Measurements from ENCODE around the gene GORASP2.

GORASP2 gene

GRCh38 chr2:170932166-170932565, 3.1 kb downstream of the GORASP2 start:
- H3K36me3 ChIP-seq (ENCODE audit: control insufficient read depth in 5 of 5, insufficient read depth in 5 of 5, low read length in 5 of 5), result peaks cover 0 to 10% (median under 1%) of the 10 kb centered on the region in 5 donors
- H3K4me3 ChIP-seq (ENCODE audit: low read depth in 1 of 5, low read length in 5 of 5), result no peak overlapping the region
- no peaks in the 10 kb centered on the region for H3K9me3 ChIP-seq (ENCODE audit: control insufficient read depth in 5 of 5, low read length in 5 of 5)
- H3K27me3 ChIP-seq (ENCODE audit: control insufficient read depth in 5 of 5, insufficient read depth in 4 of 5, low read length in 5 of 5), result no peaks in the 10 kb centered on the region
- H3K9ac ChIP-seq (ENCODE audit: low read length in 5 of 5), result peak overlapping the region in 1 of 5 donors; percentile 2
- H3K4me1 ChIP-seq (ENCODE audit: control insufficient read depth in 5 of 5, insufficient read depth in 5 of 5, low read length in 5 of 5), result peaks cover 7 to 27% (median 26%) of the 10 kb centered on the region in 5 donors
- H3K27ac ChIP-seq (ENCODE audit: low read depth, low read length), result no peak overlapping the region

DNA sequence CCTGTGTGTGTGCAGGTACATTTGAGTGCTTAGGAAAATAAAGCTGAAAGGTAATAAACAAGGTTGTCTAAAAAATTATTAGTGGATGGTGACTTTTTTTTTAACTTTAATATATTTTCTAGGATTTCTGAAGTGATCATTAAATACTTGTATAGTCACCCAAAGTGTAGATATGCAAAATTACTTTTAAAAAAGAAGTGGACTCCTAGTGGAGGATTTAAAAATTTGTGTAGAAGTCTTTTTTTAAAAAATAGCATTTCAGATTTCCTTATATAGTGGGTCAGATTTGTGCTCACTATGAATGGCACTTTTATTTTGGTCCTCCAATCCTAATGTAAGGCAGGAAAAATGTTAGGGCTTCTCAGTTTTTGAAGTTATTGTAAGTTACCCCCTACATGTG, 3.9 kb downstream of the GORASP2 start:
- Histone ChIP-seq H3K4me3 (ENCODE audit: low read depth in 1 of 5, low read length in 5 of 5) (no peak overlapping the region), H3K27ac (ENCODE audit: low read depth, low read length) (no peak overlapping the region), H3K36me3 (ENCODE audit: control insufficient read depth in 5 of 5, insufficient read depth in 5 of 5, low read length in 5 of 5) (peaks cover 0 to 12% (median 5%) of the 10 kb centered on the region in 5 donors), H3K9ac (ENCODE audit: low read length in 5 of 5) (peak overlapping the region in 1 of 5 donors; percentile 39), H3K27me3 (ENCODE audit: control insufficient read depth in 5 of 5, insufficient read depth in 4 of 5, low read length in 5 of 5) (no peaks in the 10 kb centered on the region), H3K9me3 (ENCODE audit: control insufficient read depth in 5 of 5, low read length in 5 of 5) (no peaks in the 10 kb centered on the region), H3K4me1 (ENCODE audit: control insufficient read depth in 5 of 5, insufficient read depth in 5 of 5, low read length in 5 of 5) (peaks cover 7 to 27% (median 24%) of the 10 kb centered on the region in 5 donors)

DNA sequence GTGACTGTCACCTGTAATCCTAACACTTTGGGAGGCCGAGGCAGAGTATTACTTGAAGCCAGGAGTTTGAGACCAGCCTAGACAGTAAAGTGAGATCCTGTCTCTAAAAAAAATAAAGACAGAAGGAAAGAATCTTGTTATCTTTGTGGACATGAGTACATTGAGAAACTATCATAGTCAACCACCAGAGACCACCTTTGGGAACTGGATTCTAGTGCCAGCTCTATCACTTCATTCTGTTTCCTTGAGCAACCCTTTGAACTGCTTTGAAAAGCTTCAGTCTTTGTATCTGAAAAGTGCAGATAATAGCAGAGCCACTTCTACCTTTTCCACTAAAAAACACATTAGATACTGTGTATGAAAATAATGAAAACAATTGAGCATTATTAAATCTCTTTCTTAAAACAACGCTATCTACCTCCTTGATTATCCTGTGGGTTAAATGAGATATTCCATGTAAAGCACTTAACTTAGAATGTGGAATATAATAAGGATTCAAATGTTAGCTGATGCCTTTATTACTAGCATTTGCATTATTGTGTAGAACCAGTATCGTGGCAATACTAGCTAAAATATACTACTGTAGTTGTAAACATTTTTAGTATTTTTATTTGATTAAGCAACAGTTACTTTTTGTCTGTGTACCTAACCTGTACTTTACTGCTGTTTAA, 8.8 kb downstream of the GORASP2 start:
- Histone ChIP-seq H3K4me1 (ENCODE audit: control insufficient read depth in 5 of 5, insufficient read depth in 5 of 5, low read length in 5 of 5) (peaks cover 0 to 11% (median 0%) of the 10 kb centered on the region in 5 donors), H3K4me3 (ENCODE audit: low read depth in 1 of 5, low read length in 5 of 5) (no peak overlapping the region), H3K36me3 (ENCODE audit: control insufficient read depth in 5 of 5, insufficient read depth in 5 of 5, low read length in 5 of 5) (peaks cover 0 to 12% (median 5%) of the 10 kb centered on the region in 5 donors), H3K27me3 (ENCODE audit: control insufficient read depth in 5 of 5, insufficient read depth in 4 of 5, low read length in 5 of 5) (no peaks in the 10 kb centered on the region), H3K9ac (ENCODE audit: low read length in 5 of 5) (no peak overlapping the region), H3K9me3 (ENCODE audit: control insufficient read depth in 5 of 5, low read length in 5 of 5) (no peaks in the 10 kb centered on the region), H3K27ac (ENCODE audit: low read depth, low read length) (no peak overlapping the region)

DNA sequence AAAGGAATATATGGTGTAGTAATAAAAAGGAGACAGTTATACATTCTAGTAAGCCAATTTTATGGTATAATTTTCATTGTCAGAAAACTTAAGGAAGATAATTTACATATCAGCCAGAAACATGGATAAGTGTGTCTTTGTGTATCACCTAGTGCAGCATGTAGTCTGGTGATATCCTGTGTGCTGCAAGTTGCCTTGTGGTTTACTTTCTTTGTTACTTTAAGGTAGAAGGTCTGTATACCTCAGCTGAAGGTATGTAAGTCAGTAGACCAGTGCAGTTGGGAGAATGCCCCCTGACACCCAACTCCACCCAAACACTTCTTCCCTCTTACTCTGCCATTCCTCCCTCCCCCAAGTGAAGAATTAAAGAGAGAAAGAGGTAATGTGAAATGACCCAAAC, 11.0 kb downstream of the GORASP2 start:
- no peak overlapping the region for H3K27ac ChIP-seq (ENCODE audit: low read depth, low read length)
- peaks cover 0 to 12% (median 5%) of the 10 kb centered on the region in 5 donors for H3K36me3 ChIP-seq (ENCODE audit: control insufficient read depth in 5 of 5, insufficient read depth in 5 of 5, low read length in 5 of 5)
- no peak overlapping the region for H3K4me3 ChIP-seq (ENCODE audit: low read depth in 1 of 5, low read length in 5 of 5)
- peaks cover 0 to 12% (median 0%) of the 10 kb centered on the region in 5 donors for H3K4me1 ChIP-seq (ENCODE audit: control insufficient read depth in 5 of 5, insufficient read depth in 5 of 5, low read length in 5 of 5)
- H3K9me3 ChIP-seq (ENCODE audit: control insufficient read depth in 5 of 5, low read length in 5 of 5), result no peaks in the 10 kb centered on the region
- H3K27me3 ChIP-seq (ENCODE audit: control insufficient read depth in 5 of 5, insufficient read depth in 4 of 5, low read length in 5 of 5), result no peaks in the 10 kb centered on the region
- H3K9ac ChIP-seq (ENCODE audit: low read length in 5 of 5), result no peak overlapping the region

DNA sequence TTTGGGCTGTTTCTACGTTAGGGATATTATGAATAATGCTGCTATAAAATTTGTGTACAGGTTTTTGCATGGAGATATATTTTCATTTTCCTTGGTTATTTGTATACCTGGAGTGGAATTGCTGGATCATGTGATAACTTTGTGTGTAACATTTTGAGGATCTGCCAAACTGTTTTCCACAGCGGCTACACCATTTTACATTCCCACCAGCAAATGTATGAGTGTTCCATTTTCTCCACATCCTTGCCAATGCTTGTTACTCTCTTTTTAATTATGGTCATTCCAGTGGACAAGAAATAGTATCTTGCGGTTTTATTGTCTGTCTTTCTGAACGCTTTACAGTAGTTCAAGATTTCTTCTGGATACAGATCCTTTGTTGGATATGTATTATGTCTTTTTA, 13.6 kb downstream of the GORASP2 start:
- Histone ChIP-seq H3K4me1 (ENCODE audit: control insufficient read depth in 5 of 5, insufficient read depth in 5 of 5, low read length in 5 of 5) (peaks cover 0 to 12% (median 0%) of the 10 kb centered on the region in 5 donors), H3K27me3 (ENCODE audit: control insufficient read depth in 5 of 5, insufficient read depth in 4 of 5, low read length in 5 of 5) (no peaks in the 10 kb centered on the region), H3K27ac (ENCODE audit: low read depth, low read length) (no peak overlapping the region), H3K9me3 (ENCODE audit: control insufficient read depth in 5 of 5, low read length in 5 of 5) (no peaks in the 10 kb centered on the region), H3K36me3 (ENCODE audit: control insufficient read depth in 5 of 5, insufficient read depth in 5 of 5, low read length in 5 of 5) (peaks cover 0 to 5% (median under 1%) of the 10 kb centered on the region in 5 donors), H3K9ac (ENCODE audit: low read length in 5 of 5) (no peak overlapping the region), H3K4me3 (ENCODE audit: low read depth in 1 of 5, low read length in 5 of 5) (no peak overlapping the region)

- H3K4me1 ChIP-seq (ENCODE audit: control insufficient read depth in 5 of 5, insufficient read depth in 5 of 5, low read length in 5 of 5), result peaks cover 0 to 12% (median 0%) of the 10 kb centered on the region in 5 donors
- no peak overlapping the region for H3K27ac ChIP-seq (ENCODE audit: low read depth, low read length)
- no peak overlapping the region for H3K9ac ChIP-seq (ENCODE audit: low read length in 5 of 5)
- no peak overlapping the region for H3K4me3 ChIP-seq (ENCODE audit: low read depth in 1 of 5, low read length in 5 of 5)
- H3K27me3 ChIP-seq (ENCODE audit: control insufficient read depth in 5 of 5, insufficient read depth in 4 of 5, low read length in 5 of 5), result no peaks in the 10 kb centered on the region
- H3K36me3 ChIP-seq (ENCODE audit: control insufficient read depth in 5 of 5, insufficient read depth in 5 of 5, low read length in 5 of 5), result peaks cover 0 to 2% (median 0%) of the 10 kb centered on the region in 5 donors
- H3K9me3 ChIP-seq (ENCODE audit: control insufficient read depth in 5 of 5, low read length in 5 of 5), result no peaks in the 10 kb centered on the region
Measured at GRCh38 chr2:170943041-170943440, 14.0 kb downstream of the GORASP2 start.

- Histone ChIP-seq H3K27ac (ENCODE audit: low read depth, low read length) (no peak overlapping the region), H3K4me1 (ENCODE audit: control insufficient read depth in 5 of 5, insufficient read depth in 5 of 5, low read length in 5 of 5) (peaks cover 0 to 12% (median 0%) of the 10 kb centered on the region in 5 donors), H3K9ac (ENCODE audit: low read length in 5 of 5) (no peak overlapping the region), H3K4me3 (ENCODE audit: low read depth in 1 of 5, low read length in 5 of 5) (no peak overlapping the region), H3K27me3 (ENCODE audit: control insufficient read depth in 5 of 5, insufficient read depth in 4 of 5, low read length in 5 of 5) (no peaks in the 10 kb centered on the region), H3K9me3 (ENCODE audit: control insufficient read depth in 5 of 5, low read length in 5 of 5) (no peaks in the 10 kb centered on the region), H3K36me3 (ENCODE audit: control insufficient read depth in 5 of 5, insufficient read depth in 5 of 5, low read length in 5 of 5) (no peaks in the 10 kb centered on the region)
Measured at GRCh38 chr2:170943596-170943995, 14.5 kb downstream of the GORASP2 start.

DNA sequence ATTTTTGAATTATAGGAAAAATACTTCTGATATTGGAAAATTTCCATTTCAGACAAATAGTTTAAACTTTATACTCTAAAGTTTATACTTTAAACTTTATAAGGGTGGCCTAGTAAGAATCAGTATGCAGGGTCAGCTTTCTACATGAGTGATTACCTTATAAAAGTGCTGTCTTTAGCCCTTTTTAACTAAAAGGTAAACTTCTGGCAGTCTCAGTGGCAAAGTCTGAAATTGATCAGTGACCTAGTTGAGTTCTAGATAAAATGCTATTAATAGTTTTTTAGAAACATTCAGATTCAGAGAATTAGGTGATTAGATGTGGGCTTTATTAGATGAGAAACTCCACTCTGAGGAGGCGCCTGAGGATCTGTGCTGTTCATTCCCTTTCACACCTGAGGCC, 15.5 kb downstream of the GORASP2 start:
- Histone ChIP-seq H3K4me3 (ENCODE audit: low read depth in 1 of 5, low read length in 5 of 5) (no peak overlapping the region), H3K4me1 (ENCODE audit: control insufficient read depth in 5 of 5, insufficient read depth in 5 of 5, low read length in 5 of 5) (peaks cover 0 to 8% (median 0%) of the 10 kb centered on the region in 5 donors), H3K9ac (ENCODE audit: low read length in 5 of 5) (no peak overlapping the region), H3K27ac (ENCODE audit: low read depth, low read length) (no peak overlapping the region), H3K27me3 (ENCODE audit: control insufficient read depth in 5 of 5, insufficient read depth in 4 of 5, low read length in 5 of 5) (no peaks in the 10 kb centered on the region), H3K36me3 (ENCODE audit: control insufficient read depth in 5 of 5, insufficient read depth in 5 of 5, low read length in 5 of 5) (peaks cover 0 to 2% (median 2%) of the 10 kb centered on the region in 5 donors), H3K9me3 (ENCODE audit: control insufficient read depth in 5 of 5, low read length in 5 of 5) (no peaks in the 10 kb centered on the region)

DNA sequence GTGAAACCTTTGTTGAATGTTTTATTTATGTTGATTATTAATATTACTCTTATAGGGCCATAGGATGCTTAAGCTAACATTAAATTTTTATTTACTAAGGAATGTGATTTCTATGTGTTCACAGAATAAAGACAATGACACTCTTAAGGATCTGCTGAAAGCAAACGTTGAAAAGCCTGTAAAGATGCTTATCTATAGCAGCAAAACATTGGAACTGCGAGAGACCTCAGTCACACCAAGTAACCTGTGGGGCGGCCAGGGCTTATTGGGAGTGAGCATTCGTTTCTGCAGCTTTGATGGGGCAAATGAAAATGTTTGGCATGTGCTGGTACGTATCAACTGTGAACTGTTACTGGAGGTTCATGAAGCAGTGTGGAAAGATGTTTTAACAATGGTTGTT, 20.4 kb downstream of the GORASP2 start:
- Histone ChIP-seq H3K4me1 (ENCODE audit: control insufficient read depth in 5 of 5, insufficient read depth in 5 of 5, low read length in 5 of 5) (no peaks in the 10 kb centered on the region), H3K4me3 (ENCODE audit: low read depth in 1 of 5, low read length in 5 of 5) (no peak overlapping the region), H3K36me3 (ENCODE audit: control insufficient read depth in 5 of 5, insufficient read depth in 5 of 5, low read length in 5 of 5) (peaks cover 26 to 48% (median 44%) of the 10 kb centered on the region in 5 donors), H3K27me3 (ENCODE audit: control insufficient read depth in 5 of 5, insufficient read depth in 4 of 5, low read length in 5 of 5) (no peaks in the 10 kb centered on the region), H3K27ac (ENCODE audit: low read depth, low read length) (no peak overlapping the region), H3K9me3 (ENCODE audit: control insufficient read depth in 5 of 5, low read length in 5 of 5) (no peaks in the 10 kb centered on the region), H3K9ac (ENCODE audit: low read length in 5 of 5) (no peak overlapping the region)

DNA sequence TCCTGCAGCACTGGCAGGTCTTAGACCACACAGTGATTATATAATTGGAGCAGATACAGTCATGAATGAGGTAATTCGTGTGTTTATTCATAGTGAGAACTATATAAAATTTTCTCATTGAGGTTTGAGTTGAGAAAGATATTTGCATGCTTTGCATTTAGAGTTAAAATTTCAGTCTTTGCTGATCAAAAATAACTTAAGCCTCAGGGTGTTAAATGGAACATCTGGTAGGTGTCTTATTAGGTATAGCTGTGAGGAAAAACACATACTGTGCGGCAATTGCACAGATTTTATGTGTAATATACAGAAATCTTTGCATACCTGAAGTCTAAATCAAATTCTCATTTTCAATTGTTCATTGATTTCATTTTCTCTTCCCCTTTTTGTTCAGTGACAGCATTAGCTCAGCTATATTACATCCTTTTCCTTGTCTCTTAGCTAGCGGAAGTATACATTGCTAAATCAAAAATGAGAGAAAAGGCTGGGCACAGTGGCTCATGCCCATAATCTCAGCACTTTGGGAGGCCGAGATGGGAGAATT, 21.2 kb downstream of the GORASP2 start:
- Histone ChIP-seq H3K27me3 (ENCODE audit: control insufficient read depth in 5 of 5, insufficient read depth in 4 of 5, low read length in 5 of 5) (no peaks in the 10 kb centered on the region), H3K4me3 (ENCODE audit: low read depth in 1 of 5, low read length in 5 of 5) (no peak overlapping the region), H3K36me3 (ENCODE audit: control insufficient read depth in 5 of 5, insufficient read depth in 5 of 5, low read length in 5 of 5) (peaks cover 30 to 56% (median 52%) of the 10 kb centered on the region in 5 donors), H3K9ac (ENCODE audit: low read length in 5 of 5) (no peak overlapping the region), H3K9me3 (ENCODE audit: control insufficient read depth in 5 of 5, low read length in 5 of 5) (no peaks in the 10 kb centered on the region), H3K27ac (ENCODE audit: low read depth, low read length) (no peak overlapping the region), H3K4me1 (ENCODE audit: control insufficient read depth in 5 of 5, insufficient read depth in 5 of 5, low read length in 5 of 5) (no peaks in the 10 kb centered on the region)

All from subcutaneous abdominal adipose tissue (tissue), 5 donors.